ENCODE measurements around the gene ATF7.
"Not testable (repeated sequence)": the region's sequence is repeated elsewhere in the genome, so short reads cannot be mapped to it uniquely, and the experiment has no call there.

The ATF7 gene

GRCh38 chr12:53627919-53628318 is 1.7 kb upstream of the ATF7 start:
- no peak for DNase-seq

GRCh38 chr12:53626702-53627169 is 554 bp upstream of the ATF7 start:
- DNase-seq: peak in 1 of 56 donors; percentile 32

- no peak for DNase-seq
Measured at GRCh38 chr12:53625373-53625945, 723 bp downstream of the ATF7 start.

GRCh38 chr12:53624956-53625355 is 1.2 kb downstream of the ATF7 start:
- peak in 1 of 56 donors; percentile 10 for DNase-seq

GRCh38 chr12:53624458-53624857 is 1.7 kb downstream of the ATF7 start:
- no peak for DNase-seq

DNA sequence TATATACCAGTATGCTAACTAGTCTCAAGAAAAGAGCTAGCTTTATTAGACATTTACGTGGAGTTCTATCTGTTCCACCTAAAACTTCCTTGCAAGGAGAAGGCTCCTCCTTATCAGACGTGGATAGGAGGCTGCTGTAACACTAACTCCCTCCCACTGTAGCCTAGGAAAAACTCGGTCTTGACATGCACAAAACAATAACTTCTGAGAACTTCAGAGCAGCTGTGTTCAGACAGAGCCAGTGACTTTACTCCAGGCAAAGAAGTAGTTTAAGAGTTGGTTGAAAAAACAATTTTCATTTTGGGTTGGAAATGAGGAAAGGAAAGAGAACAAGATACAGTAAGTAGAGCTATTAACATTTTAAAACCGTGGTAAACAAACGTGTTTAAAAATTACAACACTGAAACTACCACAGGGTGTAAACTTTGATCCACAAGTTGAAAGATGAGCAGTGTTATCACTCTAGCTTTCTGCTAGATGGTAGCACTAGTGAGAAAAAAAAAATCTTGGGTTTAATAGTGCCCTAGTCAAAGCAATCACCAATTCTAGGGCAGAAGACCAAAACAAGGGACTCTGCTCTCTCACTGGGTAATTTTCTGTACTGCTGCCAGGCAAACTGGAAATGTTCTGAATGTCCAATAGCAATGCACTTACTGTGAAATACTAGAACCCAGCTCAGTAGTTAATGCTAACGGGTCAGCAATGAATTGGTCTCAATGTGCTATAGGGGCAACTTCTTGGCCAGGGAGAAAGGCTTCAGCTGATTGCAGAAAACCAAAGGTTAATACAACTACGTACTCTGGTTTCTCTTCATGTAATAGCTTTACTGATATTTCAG is 2.4 kb downstream of the ATF7 start:
- peak in 14 of 56 donors; percentile 3 to 50 (median 14) for DNase-seq

DNA sequence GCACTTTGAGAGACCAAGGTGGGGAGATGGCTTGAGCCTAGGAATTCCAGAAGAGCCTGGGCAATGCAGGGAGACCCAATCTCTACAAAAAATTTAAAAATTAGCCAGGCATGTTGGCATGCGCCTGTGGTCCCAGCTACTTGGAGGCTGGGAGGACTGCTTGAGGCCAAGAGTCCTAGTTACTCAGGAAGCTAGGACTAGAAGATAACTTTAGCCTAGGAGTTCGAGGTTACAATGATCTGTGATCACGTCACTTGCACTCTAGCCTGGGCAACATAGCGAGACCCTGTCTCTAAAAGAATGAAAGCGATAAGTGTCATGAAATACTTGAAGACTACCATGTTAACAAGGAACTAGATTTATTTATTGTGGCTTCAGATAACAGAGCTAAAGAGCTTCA is 3.5 kb downstream of the ATF7 start:
- no peak for DNase-seq

DNA sequence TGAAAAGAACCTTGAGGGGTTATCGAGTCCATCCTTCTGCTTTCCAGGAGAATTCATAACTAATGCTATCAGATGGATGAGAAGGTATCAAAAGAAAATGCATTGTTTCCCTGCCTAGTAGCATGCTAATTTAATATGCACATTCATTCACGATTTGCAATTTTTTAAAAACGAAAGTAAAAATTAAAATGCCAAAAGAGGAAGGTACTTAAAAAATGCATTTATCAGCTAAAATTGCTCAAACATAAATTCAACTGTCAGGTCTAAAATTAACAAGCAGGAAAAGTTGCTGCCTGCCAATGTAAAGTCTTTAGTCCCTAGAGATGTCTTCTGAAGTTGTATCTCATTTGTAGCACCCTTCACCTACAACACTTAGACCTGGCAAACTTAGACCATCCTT is 7.9 kb downstream of the ATF7 start:
- no peak for DNase-seq

DNA sequence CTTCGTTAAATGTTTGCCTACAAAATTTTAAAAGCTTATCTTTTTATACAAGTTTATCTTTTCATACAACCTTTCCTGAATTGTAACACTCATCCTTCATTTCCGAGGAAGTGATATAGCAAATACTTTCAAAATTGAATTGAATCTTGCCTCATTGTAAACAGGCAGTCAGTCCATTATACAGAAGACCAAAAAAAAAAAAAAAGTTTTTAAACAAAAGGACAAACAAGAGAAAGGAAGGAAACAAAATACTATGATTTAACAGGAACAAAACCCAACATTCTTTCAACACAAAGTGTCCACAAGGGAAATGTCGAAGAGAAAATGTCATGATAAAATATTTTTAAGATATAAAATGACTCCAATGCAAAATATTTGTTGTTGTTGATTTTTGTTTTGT is 8.5 kb downstream of the ATF7 start:
- no peak for DNase-seq

- DNase-seq: no peak
Measured at GRCh38 chr12:53616950-53617349, 9.2 kb downstream of the ATF7 start.

DNA sequence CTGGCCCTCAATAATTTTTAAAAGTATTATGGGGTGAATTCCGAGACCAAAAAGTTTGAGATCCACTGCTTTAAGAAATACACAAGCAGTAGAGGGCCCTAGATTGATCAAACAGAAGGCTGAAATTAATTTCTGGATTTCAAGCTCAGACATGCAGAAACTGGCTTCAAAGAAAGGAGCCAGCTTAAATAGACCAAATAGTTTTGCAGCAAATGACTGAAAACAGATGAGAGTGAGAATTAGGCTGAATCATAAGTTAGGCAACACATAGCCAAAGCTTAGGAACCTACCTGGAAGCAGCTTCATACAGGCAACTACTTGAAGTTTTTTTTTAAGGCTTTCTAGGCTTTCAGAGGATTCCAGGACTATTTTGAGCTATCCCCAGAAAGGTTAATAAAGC is 12.4 kb downstream of the ATF7 start:
- DNase-seq: no peak

GRCh38 chr12:53612978-53613377 is 13.2 kb downstream of the ATF7 start:
- DNase-seq: no peak

DNA sequence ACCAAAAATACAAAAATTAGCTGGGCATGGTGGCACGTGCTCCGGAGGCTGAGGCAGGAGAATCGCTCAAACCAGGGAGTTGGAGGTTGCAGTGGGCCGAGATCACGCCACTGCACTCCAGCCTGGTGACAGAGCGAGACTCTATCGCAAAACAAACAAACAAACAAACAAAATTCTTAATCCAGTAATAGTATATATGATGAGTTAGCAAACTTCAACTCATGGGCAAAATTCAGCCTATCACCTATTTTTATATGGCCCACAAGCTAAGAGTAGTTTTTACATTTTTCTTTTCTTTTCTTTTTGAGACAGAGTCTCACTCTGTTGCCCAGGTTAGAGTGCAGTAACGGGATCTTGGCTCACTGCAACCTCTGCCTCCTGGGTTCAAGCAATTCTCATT is 14.9 kb downstream of the ATF7 start:
- DNase-seq: no peak

DNA sequence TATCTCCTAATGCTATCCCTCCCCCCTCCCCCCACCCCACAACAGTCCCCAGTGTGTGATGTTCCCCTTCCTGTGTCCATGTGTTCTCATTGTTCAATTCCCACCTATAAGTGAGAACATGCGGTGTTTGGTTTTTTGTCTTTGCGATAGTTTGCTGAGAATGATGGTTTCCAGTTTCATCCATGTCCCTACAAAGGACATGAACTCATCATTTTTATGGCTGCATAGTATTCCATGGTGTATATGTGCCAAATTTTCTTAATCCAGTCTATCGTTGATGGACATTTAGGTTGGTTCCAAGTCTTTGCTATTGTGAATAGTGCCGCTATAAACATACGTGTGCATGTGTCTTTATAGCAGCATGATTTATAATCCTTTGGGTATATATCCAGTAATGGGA is 19.5 kb downstream of the ATF7 start:
- DNase-seq: not testable (repeated sequence)

GRCh38 chr12:53604581-53604980 is 21.6 kb downstream of the ATF7 start:
- no peak for DNase-seq

GRCh38 chr12:53603804-53604203 is 22.4 kb downstream of the ATF7 start:
- peak in 2 of 56 donors; percentile 7 to 20 for DNase-seq

DNA sequence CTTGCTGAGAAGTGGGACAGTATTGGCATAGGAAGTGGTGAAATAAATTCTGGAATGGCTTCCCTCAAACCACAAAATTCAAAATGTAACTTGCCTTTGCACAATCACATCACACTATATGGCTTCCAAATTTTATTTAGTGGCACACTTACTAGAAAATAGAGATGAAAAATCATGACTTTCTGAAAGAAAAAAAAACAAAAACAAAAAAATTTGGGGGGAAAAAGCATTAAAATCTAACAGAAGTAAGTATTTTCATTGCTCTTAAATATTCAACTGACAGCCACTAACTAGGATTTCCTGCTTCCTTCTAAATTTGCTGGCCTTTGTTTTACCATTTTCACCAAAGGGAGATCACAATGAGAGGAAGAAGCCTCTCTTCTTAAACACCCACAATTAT is 23.0 kb downstream of the ATF7 start:
- no peak for DNase-seq

DNA sequence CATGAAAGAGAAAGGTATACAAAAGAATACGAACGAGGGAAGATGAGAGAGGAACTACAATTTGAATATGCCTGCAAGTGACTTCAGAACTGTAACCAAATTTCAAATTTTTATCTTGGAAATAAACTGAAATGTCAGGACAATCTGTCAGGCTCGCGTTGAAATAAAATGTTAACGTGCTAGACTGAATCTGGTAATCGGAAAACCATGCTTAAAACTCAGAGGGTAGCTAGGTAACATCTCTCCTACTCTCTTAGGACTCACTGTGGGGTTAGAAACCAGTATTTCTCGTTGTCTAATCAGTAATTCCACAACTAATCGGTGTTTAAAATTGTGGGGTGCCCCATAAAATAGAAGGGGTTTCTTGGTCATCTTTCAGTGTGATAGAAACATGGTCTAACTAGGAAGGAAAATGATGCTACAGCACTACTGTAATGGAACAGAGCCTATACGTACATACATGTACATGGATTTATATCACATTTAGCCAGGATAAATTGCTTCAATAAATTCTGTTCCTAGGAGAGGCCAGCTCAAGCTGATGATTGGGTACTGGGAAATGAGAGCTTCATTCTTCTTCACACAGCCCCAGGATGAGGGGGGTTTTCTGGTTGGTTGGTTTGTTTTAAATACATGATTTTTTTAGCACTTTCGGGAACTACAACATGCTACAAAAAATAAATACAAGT is 23.9 kb downstream of the ATF7 start:
- DNase-seq: peak in 1 of 56 donors; percentile 18

GRCh38 chr12:53601296-53601847 is 24.8 kb downstream of the ATF7 start:
- peak in 8 of 56 donors; percentile 8 to 40 (median 16) for DNase-seq

- DNase-seq: no peak
Measured at GRCh38 chr12:53600490-53601295, 25.5 kb downstream of the ATF7 start.

GRCh38 chr12:53599579-53599978 is 26.6 kb downstream of the ATF7 start:
- DNase-seq: no peak

Data from nucleus accumbens (tissue), 56 donors.